SW 1271 (cell line): ENCODE results near the gene EEFSEC.

Experiments
- DNase-seq, 2 experiments: peaks; one replicate each; lab custom pipeline; 2025; lab: John Stamatoyannopoulos, UW

The EEFSEC gene

GRCh38 chr3:128413003-128413370 is 259.7 kb downstream of the EEFSEC start:
- no peak for DNase-seq

- no peak for DNase-seq
These were observed 260.3 kb downstream of the EEFSEC start for GRCh38 chr3:128413413-128414205.

DNA sequence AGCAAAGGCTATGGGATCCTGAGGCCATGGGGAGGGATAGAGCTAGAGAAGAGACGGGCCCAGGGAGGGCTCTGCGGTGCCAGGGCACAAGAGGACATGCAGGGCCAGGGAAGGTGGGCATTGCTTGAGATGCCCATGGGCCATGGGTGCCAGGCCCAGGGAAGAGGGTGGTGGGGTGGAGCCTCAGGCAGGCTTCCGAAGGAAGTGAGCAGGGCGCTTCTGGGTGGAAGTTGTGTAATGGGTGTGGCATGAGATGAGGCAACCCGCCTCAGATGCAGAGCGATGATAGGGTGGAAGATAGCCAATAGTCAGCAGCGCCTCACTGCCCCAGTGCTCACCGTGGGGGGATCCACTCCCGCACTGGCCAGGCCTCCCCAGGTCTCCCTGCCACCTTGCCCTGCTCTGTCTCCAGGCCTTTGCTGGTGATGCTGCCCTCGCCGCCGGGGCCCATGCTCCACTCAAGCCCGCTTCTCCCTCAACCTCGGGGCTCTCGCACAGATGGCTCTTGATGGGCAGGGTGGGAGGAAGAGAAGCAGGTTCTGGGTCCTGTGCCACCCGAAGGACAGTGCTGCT is 262.0 kb downstream of the EEFSEC start:
- no peak for DNase-seq

- DNase-seq, result no peak
These were observed 262.7 kb downstream of the EEFSEC start for GRCh38 chr3:128415773-128416577.

GRCh38 chr3:128416578-128417211 is 263.4 kb downstream of the EEFSEC start:
- DNase-seq, result peak; percentile 66 to 88

- no peak for DNase-seq
These were observed 265.6 kb downstream of the EEFSEC start for GRCh38 chr3:128418900-128419299.

GRCh38 chr3:128419311-128419710 is 266.0 kb downstream of the EEFSEC start:
- DNase-seq, result no peak

- DNase-seq, result no peak
These were observed 267.0 kb downstream of the EEFSEC start for GRCh38 chr3:128420289-128420688.

DNA sequence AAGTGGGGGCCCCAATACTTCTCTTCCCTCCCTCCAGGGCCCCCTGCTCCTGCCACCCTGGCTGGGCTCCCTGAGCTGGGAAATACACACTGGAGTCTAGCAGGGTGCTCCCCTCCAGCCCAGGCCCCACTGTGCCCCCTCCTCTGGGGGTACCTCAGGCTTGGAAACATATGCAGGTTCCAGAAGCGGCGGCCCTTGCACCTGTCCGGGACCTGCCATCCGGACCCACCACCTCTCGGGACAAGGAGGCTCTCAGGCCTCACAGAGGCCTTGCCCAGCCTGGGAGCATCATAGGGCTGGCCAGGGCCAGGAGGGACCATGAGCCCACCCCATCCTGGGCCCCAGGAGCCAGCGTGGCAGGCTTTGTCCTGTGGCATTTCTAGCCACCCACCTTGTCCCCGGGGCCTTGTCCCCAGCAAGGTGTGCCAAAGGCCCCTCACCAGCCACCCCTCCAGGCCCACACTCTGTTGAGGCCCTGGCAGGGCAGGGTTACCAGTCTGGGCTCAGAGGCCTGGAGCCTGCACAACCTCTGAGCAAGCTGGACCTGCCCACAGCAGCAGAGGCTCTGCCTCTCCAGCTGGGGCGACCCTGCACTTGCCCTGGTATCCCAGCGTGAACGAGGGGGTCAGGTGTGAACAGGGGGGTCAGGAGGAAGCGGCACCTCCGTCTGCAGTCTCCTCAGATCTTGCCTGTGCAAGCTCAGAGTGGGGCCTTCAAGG is 267.6 kb downstream of the EEFSEC start:
- DNase-seq, result no peak

- DNase-seq, result no peak
These were observed 268.2 kb downstream of the EEFSEC start for GRCh38 chr3:128421439-128421836.

DNA sequence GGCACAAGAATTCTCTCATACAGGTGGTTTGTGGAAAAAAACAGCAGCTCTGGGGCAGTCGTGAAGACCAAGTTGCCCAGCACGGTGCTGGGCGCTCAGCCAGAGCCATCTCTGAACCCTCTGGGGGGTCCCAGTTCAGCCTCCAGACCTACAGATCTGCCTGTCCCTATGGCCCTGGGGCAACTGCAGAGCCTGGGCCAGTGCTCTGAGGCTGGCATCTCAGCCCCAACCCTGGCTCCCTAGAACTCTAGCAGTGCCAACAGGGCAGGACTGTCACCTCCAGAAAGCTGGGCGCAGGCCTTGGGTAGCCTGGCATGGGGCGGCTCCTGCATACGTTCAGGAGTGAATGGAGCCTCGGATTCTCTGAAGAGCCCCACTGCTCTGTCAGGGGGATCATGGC is 268.7 kb downstream of the EEFSEC start:
- DNase-seq, result no peak

DNA sequence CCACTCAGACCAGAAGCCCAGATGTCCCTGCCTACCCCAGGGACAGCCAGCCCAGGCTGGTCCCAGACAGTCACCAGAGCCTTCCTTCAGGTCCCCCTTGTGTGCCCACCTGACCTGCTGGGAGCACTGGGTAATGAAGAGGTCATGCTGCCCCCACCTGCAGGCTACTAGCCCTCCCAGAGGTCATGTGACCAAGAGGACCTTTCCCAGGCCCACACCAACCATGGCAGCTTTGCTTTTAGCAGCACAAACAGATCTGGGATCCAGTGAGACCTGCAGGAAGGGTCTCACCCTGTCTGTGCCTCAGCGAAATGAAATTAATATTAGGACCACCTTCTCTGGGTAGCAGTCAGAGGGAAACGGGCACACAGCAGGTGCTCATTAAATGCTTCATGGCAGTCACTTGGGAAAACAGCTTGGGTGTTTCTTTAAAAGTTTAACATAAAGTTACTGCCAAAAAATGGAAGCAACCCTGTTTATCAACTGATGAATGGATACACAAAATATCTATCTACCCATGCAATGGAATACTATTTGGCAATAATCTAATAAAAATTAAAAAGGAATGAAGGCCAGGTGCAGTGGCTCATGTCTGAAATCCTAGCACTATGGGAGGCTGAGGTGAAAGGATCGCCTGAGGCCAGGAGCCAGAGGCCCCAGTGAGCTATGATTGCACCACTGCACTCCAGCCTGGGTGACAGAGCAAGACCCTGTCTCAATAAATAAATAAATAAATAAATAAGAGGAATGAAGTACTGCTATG is 269.7 kb downstream of the EEFSEC start:
- no peak for DNase-seq

- DNase-seq, result peak in 1 of 2 experiments; percentile 12
These were observed 270.4 kb downstream of the EEFSEC start for GRCh38 chr3:128423525-128424147.

DNA sequence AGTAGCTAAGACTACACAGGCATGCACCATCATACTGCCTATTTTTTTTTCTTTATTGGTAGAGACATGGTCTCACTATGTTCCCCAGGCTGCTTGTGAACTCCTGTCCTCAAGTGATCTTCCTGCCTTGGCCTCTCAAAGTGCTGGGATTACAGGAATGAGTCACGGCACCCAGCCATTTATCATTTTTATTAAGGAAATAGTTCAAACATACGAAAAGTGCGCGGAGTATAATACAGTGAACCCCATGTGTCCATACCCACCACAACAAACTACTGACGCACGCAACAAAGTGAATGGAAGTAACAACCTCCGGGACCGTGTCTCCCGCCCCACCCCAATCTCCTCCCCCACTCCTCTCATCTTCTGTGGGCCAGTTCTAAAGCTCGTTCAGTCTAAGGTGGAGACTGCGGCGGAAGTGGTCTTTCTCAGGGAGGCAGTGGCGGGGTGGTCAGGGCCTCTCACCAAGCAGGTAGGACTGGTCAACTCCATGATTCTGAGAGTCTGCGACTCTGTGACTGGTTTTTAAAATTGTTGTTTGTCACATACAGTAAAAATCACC is 271.3 kb downstream of the EEFSEC start:
- DNase-seq, result no peak

DNA sequence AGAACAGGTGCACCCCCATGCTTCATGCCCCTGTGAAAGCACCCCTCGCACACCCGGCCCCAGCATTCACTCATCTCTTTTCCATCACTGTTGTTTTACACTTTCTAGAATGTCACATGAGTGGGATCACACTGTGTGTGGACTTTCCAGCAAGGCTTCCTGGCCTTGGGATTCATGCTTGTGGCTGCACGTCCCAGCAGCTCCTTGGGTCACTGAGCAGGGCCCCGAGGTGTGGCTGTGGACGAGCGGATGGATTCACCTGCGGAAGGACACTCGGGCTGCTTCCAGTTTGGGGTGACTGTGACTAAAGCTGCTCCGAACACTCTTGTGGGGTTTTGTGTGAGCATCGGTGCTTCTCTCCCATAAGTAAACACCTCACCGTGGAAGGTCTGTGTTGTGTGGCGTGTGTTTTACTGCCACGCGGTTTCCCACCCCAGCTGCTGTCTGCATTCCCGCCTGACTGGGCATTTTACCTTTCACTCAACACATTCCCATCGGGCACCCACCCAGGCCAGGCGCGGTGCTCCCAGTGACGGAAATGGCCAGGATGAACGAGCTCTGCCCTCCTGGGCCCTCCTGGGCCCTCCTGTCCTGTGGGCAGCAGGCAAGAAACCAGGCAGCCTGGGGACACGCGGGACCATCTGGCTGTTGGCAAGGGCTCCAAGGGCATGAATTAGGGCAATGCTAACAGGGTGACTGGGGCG is 272.0 kb downstream of the EEFSEC start:
- no peak for DNase-seq

GRCh38 chr3:128425846-128426127 is 272.5 kb downstream of the EEFSEC start:
- no peak for DNase-seq

- DNase-seq, result peak in 1 of 2 experiments; percentile 27
These were observed 273.0 kb downstream of the EEFSEC start for GRCh38 chr3:128426128-128426921.

DNA sequence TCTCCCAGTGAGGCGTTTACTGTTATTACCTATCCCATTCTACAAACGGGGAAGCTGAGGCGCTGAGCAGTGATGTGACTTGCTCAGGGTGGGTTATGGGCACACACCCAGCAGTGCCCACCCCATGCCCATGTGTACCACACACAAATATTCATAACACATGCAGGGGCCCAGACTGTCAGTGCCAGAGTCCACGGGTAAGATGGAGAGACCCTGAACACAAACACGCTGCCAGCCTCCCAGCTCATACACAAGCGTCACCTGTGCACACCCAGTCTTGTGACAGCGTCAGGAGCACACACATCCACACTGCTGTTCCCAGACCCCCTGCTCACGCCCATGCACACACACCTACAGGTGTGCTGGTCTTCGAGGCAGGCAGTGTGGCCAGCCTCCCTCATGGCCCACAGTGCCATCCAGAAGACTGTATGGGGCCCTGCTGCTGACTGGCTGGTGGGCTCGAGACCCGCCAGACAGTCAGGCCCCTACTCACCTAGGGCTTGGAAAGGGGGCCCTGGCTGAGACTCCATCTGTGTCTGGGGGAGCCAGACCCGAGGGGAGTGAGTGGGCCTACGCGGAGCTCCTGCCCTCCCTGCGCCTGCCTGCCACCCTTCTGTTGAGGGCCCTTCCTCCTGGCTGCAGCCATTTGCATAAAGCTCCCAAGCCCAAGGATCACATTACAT is 274.0 kb downstream of the EEFSEC start:
- DNase-seq, result no peak
